HEK293T (cell line): ENCODE data around the gene TMEM131.
"Not testable (repeated sequence)": the region's sequence is repeated elsewhere in the genome, so short reads cannot be mapped to it uniquely, and the experiment has no call there.

Source experiments
- CTCF ChIA-PET: fragments of 350-600 bp; formaldehyde crosslinking; extraction: SDS; loops from one replicate; lab custom pipeline; 2021; ENCODE audit warnings: antibody characterized with exemption, inconsistent platforms; lab: Yijun Ruan, JAX
- POLR2A ChIA-PET: fragments of 350-600 bp; formaldehyde crosslinking; extraction: SDS; loops from one replicate; lab custom pipeline; 2020; ENCODE audit warnings: antibody characterized with exemption, inconsistent platforms; lab: Yijun Ruan, JAX
- DNase-seq: peaks from one replicate; pipeline ENCODE4 v3.0.0; 2012; ENCODE audit warnings: mixed read lengths; ENCODE audit errors: extremely low spot score
- ARNT ChIP-seq: fragments of 450-650 bp; IDR thresholded peaks from 2 replicates; pipeline ENCODE4 v1.6.1; 2017; ENCODE audit warnings: mild to moderate bottlenecking
- BHLHE40 ChIP-seq: fragments of 450-650 bp; IDR thresholded peaks from 2 replicates; pipeline ENCODE4 v1.6.1; 2016; ENCODE audit warnings: mild to moderate bottlenecking, moderate library complexity, borderline replicate concordance
- CTBP1 ChIP-seq: fragments of 450-650 bp; IDR thresholded peaks from 2 replicates; pipeline ENCODE4 v1.6.1; 2016; ENCODE audit warnings: borderline replicate concordance
- ELF4 ChIP-seq: fragments of 450-650 bp; IDR thresholded peaks from 2 replicates; pipeline ENCODE4 v1.6.1; 2017; ENCODE audit warnings: antibody characterized with exemption
- FOXA1 ChIP-seq: fragments of 450-650 bp; IDR thresholded peaks from 2 replicates; pipeline ENCODE4 v1.6.1; 2016; ENCODE audit warnings: mild to moderate bottlenecking
- FOXK2 ChIP-seq: fragments of 450-650 bp; IDR thresholded peaks from 2 replicates; pipeline ENCODE4 v1.6.1; 2016; ENCODE audit warnings: mild to moderate bottlenecking
- FOXM1 ChIP-seq: fragments of 450-650 bp; IDR thresholded peaks from 2 replicates; pipeline ENCODE4 v1.6.1; 2017; ENCODE audit warnings: mild to moderate bottlenecking, borderline replicate concordance
- HDGF ChIP-seq: fragments of 450-650 bp; IDR thresholded peaks from 2 replicates; pipeline ENCODE4 v1.6.1; 2017; ENCODE audit warnings: antibody characterized with exemption, borderline replicate concordance
- L3MBTL2 ChIP-seq: fragments of 450-650 bp; conservative IDR thresholded peaks from 2 replicates; pipeline ENCODE4 v1.6.1; 2016; ENCODE audit warnings: mild to moderate bottlenecking
- LEF1 ChIP-seq: fragments of 450-650 bp; IDR thresholded peaks from 2 replicates; pipeline ENCODE4 v1.6.1; 2017; ENCODE audit warnings: mild to moderate bottlenecking, borderline replicate concordance
- NFRKB ChIP-seq: fragments of 450-650 bp; IDR thresholded peaks from 2 replicates; pipeline ENCODE4 v1.6.1; 2016; ENCODE audit warnings: mild to moderate bottlenecking, moderate library complexity
- SP1 ChIP-seq: fragments of 450-650 bp; IDR thresholded peaks from 2 replicates; pipeline ENCODE4 v1.6.1; 2017
- SUZ12 ChIP-seq: fragments of 450-650 bp; IDR thresholded peaks from 2 replicates; pipeline ENCODE4 v1.6.1; 2016; ENCODE audit warnings: mild to moderate bottlenecking
- TARDBP ChIP-seq: fragments of 450-650 bp; IDR thresholded peaks from 2 replicates; pipeline ENCODE4 v1.6.1; 2016
- ZNF384 ChIP-seq: fragments of 450-650 bp; IDR thresholded peaks from 2 replicates; pipeline ENCODE4 v1.6.1; 2016
- TF ChIP-seq, protein P1 (sequence below): fragments of 450-650 bp; IDR thresholded peaks from 2 replicates; pipeline ENCODE4 v1.6.1; 2016

Gene TMEM131

DNA sequence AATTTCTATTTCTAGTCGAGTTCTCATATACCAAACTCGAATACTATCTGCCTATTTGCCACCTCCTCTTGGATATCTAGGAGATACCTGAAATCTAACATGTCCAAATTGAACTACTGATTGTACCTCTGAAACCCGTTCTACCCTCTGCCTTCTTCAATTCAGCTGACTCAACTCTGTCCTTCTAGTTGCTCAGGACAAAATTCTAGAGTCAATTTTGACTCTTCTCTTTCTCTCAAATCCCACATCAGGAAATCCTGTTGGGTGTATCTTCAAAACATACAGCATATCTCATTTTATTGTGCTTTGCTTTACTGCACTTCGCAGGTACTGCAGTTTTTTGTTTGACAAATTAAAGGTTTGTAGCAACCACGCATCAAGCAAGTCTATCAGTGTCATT lies 144.6 kb downstream of the TMEM131 start:
- DNase-seq: no peak
- TF ChIP-seq ZNF384: no peak
- TF ChIP-seq FOXA1: no peak
- TF ChIP-seq FOXK2: no peak
- no peak for TF ChIP-seq LEF1
- TF ChIP-seq, protein P1, sequence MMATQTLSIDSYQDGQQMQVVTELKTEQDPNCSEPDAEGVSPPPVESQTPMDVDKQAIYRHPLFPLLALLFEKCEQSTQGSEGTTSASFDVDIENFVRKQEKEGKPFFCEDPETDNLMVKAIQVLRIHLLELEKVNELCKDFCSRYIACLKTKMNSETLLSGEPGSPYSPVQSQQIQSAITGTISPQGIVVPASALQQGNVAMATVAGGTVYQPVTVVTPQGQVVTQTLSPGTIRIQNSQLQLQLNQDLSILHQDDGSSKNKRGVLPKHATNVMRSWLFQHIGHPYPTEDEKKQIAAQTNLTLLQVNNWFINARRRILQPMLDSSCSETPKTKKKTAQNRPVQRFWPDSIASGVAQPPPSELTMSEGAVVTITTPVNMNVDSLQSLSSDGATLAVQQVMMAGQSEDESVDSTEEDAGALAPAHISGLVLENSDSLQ: no peak
- TF ChIP-seq FOXM1: no peak
- TF ChIP-seq HDGF: no peak
- no peak for TF ChIP-seq L3MBTL2
- TF ChIP-seq NFRKB: no peak
- TF ChIP-seq SP1: no peak
- TF ChIP-seq ELF4: no peak
- no peak for TF ChIP-seq BHLHE40
- no peak for TF ChIP-seq SUZ12
- no peak for TF ChIP-seq CTBP1
- ChIA-PET POLR2A (no interaction called here), CTCF (no interaction called here)

- ChIA-PET POLR2A (no interaction called here), CTCF (no interaction called here)
- TF ChIP-seq NFRKB: no peak
- TF ChIP-seq BHLHE40: no peak
- TF ChIP-seq LEF1: no peak
- TF ChIP-seq TARDBP: no peak
- TF ChIP-seq HDGF: no peak
- TF ChIP-seq SP1: no peak
- no peak for TF ChIP-seq ZNF384
- TF ChIP-seq, protein P1: no peak
- TF ChIP-seq SUZ12: no peak
- DNase-seq: no peak
These were observed 145.7 kb downstream of the TMEM131 start for GRCh38 chr2:97849881-97850528.

GRCh38 chr2:97848306-97848705 lies 147.4 kb downstream of the TMEM131 start:
- ChIA-PET POLR2A (no interaction called here), CTCF (no interaction called here)

GRCh38 chr2:97846716-97847115 lies 149.0 kb downstream of the TMEM131 start:
- POLR2A ChIA-PET, CTCF ChIA-PET, DNase-seq: not testable (repeated sequence)

More at GRCh38 chr2:97848306-97848705, 147.4 kb downstream of the TMEM131 start:
- TF ChIP-seq LEF1: no peak
- TF ChIP-seq SUZ12: no peak
- DNase-seq: no peak

DNA sequence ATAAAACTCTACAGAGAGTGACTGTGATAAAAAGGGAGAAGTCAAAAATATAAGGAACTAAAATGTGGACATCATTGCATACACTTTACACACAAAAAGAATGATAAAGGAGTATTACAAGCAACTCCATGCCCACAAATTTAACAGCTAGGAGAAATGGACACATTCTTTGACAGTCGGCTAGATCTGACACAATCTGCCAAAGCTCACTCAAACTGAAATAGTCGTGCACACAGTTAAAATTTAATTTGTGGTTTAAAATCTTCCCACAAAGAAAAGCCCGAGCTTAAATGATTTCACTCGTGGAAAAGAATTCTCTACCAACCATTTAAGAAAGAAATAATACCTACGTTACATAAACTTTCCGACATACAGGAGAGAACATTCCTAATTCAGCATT lies 149.9 kb downstream of the TMEM131 start:
- no peak for DNase-seq
- ChIA-PET CTCF (no interaction called here), POLR2A (no interaction called here)
- no peak for TF ChIP-seq SUZ12
- TF ChIP-seq NFRKB: no peak

GRCh38 chr2:97845133-97845532 lies 150.6 kb downstream of the TMEM131 start:
- ChIA-PET POLR2A (no interaction called here), CTCF (no interaction called here)
- TF ChIP-seq SP1 (no peak), CTBP1 (no peak), FOXM1 (no peak), TARDBP (no peak), FOXA1 (no peak), FOXK2 (no peak), HDGF (no peak), LEF1 (no peak), SUZ12 (no peak), ELF4 (no peak), NFRKB (no peak), L3MBTL2 (no peak), BHLHE40 (no peak), ARNT (no peak), ZNF384 (no peak)
- TF ChIP-seq, protein P1: no peak
- DNase-seq: no peak

DNA sequence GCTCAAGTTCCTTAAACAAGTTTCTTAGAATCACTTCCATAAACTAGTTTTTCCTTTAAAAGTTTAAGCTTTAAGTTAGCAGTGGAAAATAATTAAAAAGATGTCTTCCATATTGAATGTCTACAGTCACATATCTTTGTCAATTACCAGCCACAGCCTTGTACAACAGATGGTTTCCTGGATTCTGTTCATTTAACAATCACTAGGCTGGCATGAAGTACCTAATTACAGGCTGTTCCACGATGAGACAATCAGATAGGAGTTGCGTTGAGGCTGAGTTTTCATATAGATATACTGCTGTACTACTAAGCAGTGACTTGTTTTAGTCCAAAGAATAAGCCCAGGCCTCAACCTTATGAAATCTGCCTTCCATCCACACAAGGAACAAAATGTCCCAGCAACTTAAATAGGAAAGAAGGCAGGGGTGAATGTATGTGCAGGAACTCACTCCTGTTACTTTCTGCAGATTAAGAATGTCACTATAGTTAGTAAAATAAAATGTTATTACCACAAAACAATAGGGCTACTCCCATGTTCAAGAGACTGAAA lies 151.4 kb downstream of the TMEM131 start:
- ChIA-PET POLR2A (no interaction called here), CTCF (no interaction called here)
- TF ChIP-seq NFRKB (no peak), ARNT (no peak), HDGF (no peak), ELF4 (no peak), FOXA1 (no peak), LEF1 (no peak), ZNF384 (no peak)
- TF ChIP-seq, protein P1: no peak
- DNase-seq: no peak
